Hepatic stellate cell (primary cell): Measurements from ENCODE around the gene LZTR1.
A peak's percentile ranks its signal among the peaks of the same experiment; 100 is the strongest.

Experiments used
- DNase-seq: peaks from one replicate; pipeline ENCODE4 v3.0.0; 2011; ENCODE audit warnings: low spot score

The LZTR1 gene

GRCh38 chr22:21015466-21016006 lies 33.4 kb downstream of the LZTR1 start:
- no peak for DNase-seq

GRCh38 chr22:21016644-21017420 lies 34.7 kb downstream of the LZTR1 start:
- no peak for DNase-seq

- DNase-seq, result no peak
These were observed 36.2 kb downstream of the LZTR1 start for GRCh38 chr22:21018314-21018713.

- peak; percentile 41 for DNase-seq
These were observed 38.8 kb downstream of the LZTR1 start for GRCh38 chr22:21020802-21021429.

GRCh38 chr22:21022507-21022906 lies 40.4 kb downstream of the LZTR1 start:
- DNase-seq, result no peak

GRCh38 chr22:21022955-21023614 lies 41.0 kb downstream of the LZTR1 start:
- no peak for DNase-seq

GRCh38 chr22:21025266-21025665 lies 43.2 kb downstream of the LZTR1 start:
- no peak for DNase-seq

- DNase-seq, result no peak
These were observed 44.0 kb downstream of the LZTR1 start for GRCh38 chr22:21025763-21026755.

- peak; percentile 55 for DNase-seq
These were observed 44.9 kb downstream of the LZTR1 start for GRCh38 chr22:21026783-21027692.

- no peak for DNase-seq
These were observed 46.5 kb downstream of the LZTR1 start for GRCh38 chr22:21028277-21029251.

GRCh38 chr22:21029486-21030025 lies 47.5 kb downstream of the LZTR1 start:
- no peak for DNase-seq

GRCh38 chr22:21030032-21030431 lies 47.9 kb downstream of the LZTR1 start:
- no peak for DNase-seq

- DNase-seq, result no peak
These were observed 48.8 kb downstream of the LZTR1 start for GRCh38 chr22:21030621-21031544.

GRCh38 chr22:21031545-21032036 lies 49.5 kb downstream of the LZTR1 start:
- DNase-seq, result no peak

- no peak for DNase-seq
These were observed 50.2 kb downstream of the LZTR1 start, which contains the start of gene SLC7A4 for GRCh38 chr22:21032037-21032867. Gene SLC7A4, minus strand, starts transcription at chr22:21032561. Its CDS starts 749 bp downstream, at chr22:21031812.

- no peak for DNase-seq
These were observed 51.0 kb downstream of the LZTR1 start for GRCh38 chr22:21032868-21033688.
